Activated gamma-delta T cell treated with Interleukin-2 at 50 U/mL for 16 hours (primary cell): ENCODE measurements around the gene ZNRF3.

ENCODE experiments used
- DNase-seq: peaks from one replicate; pipeline ENCODE4 v3.0.0-alpha.2; 2020

The ZNRF3 gene

GRCh38 chr22:29043906-29044575, 160.7 kb downstream of the ZNRF3 start:
- DNase-seq, result no peak

DNA sequence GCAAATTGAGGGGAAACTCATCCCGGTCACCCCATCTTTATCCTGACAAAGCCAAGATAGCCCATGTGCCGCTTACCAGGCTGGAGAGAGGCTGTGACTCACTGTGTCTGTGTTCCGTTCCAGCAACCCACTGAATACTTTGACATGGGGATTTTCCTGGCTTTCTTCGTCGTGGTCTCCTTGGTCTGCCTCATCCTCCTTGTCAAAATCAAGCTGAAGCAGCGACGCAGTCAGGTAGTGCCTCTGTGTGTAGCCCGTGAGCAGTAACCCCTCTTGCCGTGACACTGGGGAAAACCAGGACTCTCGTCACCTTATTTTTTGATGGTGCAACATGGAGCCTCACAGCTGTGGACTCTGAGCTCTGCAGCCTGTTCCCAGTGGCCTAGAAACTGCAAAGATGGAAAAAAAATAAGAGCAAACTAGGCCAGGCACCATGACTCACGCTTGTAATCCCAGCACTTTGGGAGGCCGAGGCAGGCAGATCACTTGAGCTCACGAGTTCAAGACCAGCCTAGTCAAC, 161.3 kb downstream of the ZNRF3 start:
- DNase-seq, result no peak

- no peak for DNase-seq
These were observed 165.7 kb downstream of the ZNRF3 start for GRCh38 chr22:29048822-29049654.

DNA sequence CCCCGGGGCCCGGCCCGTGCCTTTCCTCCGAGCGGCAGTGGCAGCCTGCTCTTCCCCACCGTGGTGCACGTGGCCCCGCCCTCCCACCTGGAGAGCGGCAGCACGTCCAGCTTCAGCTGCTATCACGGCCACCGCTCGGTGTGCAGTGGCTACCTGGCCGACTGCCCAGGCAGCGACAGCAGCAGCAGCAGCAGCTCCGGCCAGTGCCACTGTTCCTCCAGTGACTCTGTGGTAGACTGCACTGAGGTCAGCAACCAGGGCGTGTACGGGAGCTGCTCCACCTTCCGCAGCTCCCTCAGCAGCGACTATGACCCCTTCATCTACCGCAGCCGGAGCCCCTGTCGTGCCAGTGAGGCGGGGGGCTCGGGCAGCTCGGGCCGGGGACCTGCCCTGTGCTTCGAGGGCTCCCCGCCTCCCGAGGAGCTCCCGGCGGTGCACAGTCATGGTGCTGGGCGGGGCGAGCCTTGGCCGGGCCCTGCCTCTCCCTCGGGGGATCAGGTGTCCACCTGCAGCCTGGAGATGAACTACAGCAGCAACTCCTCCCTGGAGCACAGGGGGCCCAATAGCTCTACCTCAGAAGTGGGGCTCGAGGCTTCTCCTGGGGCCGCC, 166.4 kb downstream of the ZNRF3 start:
- DNase-seq, result no peak

GRCh38 chr22:29050457-29050856, 167.1 kb downstream of the ZNRF3 start:
- DNase-seq, result no peak

GRCh38 chr22:29053048-29053702, 169.8 kb downstream of the ZNRF3 start:
- no peak for DNase-seq

DNA sequence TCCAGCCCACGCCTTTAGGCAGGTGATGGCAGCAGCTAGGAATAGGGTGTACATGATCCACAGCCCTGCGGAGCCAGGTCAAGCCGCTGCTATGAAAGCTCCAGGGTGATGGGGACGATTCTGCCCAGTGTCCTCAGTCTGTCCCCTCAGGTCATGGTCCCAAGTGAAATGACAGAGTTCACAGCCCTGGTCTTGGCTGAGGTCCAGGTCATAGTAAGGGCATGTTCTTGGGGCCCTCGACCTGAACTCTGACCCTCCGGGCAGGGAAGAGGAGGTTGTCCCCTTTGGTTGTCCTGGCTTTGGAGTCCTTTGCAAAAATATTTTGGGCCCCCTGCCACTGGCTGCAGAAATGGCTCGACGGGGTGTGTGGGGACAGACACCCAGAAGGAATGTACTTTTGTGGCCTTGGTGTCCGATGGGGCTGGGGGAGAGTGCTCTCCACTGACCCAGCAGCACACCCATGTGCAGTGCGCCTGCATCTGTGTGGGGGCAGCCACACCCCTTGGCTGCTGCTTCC, 170.9 kb downstream of the ZNRF3 start:
- DNase-seq, result no peak

DNA sequence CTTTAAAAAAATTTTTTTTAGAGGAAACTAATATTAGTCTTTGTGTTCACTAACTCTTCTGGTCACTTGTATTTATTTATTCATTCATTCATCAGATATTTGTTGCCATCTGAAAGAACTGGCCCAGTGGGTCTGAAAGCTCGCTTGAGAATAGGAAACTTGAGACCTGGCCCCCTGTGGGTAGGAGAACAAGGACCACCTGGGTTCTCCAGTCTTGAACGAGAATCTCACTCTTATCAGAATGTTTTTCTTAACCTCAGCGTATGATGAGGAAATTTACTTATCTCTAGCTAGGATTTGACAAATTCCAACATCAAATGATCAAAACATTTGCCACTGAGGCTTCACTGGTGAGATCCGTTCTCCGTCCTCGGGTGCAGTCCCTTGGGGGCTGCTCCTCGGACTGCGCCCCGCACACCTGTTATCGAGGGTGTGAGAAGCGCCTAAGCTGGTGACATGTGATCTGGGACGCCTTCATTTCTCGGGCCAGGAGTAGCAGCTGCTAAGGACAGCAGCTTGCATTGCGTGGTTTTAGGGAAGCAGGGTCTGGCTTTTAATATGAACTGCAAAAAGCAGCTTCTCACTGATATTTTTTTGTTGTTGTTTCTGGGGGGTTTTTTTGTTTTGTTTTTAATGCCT, 171.9 kb downstream of the ZNRF3 start:
- no peak for DNase-seq

GRCh38 chr22:29056472-29056871, 173.1 kb downstream of the ZNRF3 start:
- DNase-seq, result no peak

DNA sequence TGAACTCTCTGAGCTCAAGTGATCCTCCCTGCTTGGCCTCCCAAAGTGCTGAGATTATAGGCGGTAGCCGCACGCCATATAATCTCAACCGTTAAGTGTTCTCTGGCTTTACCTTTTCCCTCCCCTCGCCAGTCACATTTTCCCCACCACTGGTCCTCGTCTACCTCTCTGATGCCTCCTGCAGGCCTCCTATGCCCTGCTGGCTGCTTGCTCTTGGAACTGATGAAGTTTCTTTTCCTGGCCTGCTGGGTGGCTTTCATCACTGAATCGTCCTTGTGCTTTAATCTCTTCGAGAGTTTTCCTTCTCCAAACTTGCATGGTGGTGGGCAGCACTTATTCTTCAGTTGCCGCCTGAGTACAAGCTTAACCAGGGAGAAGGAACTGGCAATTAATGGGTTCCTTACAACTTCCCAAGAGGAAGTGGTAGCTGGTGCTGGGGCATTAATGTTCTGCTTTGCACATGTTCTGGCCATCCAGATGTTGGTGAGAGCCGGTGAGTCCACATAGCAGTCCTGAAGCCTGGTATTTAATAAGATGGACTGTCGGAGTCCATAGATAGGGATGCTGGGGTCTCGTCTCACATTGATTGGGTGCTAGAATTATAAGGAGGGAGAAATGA, 177.0 kb downstream of the ZNRF3 start:
- DNase-seq, result no peak

DNA sequence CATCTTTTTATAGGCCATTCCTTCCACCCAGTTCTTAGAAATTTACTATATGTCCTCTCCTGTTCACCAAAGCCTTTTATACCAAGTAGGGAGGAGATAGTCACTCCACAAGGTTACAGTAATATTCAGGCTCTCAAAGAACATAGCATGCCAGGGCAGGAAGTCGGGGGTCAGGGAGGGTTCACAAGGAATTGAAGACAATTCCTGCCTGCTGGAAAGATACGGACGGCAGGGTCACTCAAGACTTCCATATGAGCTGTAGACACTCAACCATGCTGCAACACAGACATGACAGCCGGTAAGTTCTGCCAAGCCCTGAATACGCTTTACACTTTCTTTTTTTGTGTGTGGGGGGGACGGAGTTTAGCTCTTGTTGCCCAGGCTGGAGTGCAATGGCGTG, 177.6 kb downstream of the ZNRF3 start:
- DNase-seq, result no peak

GRCh38 chr22:29061773-29062172, 178.4 kb downstream of the ZNRF3 start, which contains the start of gene C22orf31:
Gene C22orf31, minus strand, starts transcription at chr22:29061831. Its CDS starts 39 bp downstream, at chr22:29061792.
- DNase-seq, result no peak

DNA sequence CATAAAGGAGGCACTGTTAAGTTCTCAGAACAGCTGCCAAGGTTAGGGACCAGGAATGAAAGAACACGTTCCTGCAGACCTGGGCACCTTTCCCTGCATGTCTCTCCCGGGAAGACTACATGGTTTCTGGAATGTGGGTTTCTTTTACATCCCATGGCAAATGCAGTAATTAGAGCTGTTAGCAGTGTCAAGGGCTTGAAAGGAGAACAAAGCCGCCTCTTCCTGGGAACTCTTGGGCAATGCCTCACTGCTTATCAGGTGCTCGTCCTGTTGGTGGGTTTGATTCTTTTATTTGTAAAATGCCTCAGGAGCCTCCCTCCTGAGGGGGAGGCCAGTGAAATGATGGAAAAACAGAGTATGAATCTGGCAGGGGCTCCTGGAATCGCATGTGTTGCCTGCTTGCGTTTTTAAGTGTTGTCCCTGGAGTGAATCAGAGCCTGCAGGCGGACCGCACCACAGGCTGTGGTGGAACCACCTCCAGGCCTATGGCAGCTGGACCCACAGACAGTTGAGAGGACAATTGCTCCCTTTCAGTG, 179.0 kb downstream of the ZNRF3 start:
- no peak for DNase-seq

GRCh38 chr22:29065468-29066190, 182.3 kb downstream of the ZNRF3 start:
- no peak for DNase-seq

DNA sequence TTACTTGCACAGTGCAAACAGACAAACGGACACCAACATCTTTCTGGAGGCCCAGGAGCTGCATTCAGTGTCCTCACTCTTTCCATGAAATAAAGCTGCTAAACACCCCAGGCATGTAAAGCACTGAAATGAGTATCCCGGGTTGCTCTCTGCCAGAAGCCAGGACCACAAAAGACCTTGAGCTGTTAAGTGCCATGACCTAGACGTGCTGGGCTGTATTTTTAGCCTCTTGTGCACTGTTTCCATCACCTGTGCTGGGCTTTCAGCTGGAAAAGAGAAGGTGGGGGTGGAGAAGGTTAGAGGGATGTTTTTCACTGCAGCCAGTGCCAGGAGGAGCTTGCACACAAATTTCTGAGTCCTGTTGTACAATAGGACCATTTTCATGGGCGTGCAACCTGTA, 186.1 kb downstream of the ZNRF3 start:
- no peak for DNase-seq

DNA sequence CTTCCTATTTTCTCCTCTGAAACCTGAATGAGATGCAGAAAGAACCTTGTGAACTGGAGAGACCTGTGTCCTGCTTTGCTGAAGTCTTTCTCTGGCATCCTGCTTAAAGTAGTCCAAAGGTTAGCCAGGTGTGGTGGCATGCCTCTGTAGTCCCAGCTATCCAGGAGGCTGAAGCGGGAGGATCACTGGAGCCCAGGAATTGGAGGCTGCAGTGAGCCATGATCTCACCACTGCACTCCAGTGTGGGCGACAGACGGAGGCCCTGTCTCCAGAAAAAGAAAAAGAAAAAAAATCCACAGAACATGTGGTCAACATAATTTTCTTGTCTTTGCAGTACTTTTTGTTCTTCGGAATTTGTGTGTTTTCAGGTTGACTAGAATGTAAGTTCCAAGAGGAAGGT, 187.1 kb downstream of the ZNRF3 start:
- DNase-seq, result no peak

DNA sequence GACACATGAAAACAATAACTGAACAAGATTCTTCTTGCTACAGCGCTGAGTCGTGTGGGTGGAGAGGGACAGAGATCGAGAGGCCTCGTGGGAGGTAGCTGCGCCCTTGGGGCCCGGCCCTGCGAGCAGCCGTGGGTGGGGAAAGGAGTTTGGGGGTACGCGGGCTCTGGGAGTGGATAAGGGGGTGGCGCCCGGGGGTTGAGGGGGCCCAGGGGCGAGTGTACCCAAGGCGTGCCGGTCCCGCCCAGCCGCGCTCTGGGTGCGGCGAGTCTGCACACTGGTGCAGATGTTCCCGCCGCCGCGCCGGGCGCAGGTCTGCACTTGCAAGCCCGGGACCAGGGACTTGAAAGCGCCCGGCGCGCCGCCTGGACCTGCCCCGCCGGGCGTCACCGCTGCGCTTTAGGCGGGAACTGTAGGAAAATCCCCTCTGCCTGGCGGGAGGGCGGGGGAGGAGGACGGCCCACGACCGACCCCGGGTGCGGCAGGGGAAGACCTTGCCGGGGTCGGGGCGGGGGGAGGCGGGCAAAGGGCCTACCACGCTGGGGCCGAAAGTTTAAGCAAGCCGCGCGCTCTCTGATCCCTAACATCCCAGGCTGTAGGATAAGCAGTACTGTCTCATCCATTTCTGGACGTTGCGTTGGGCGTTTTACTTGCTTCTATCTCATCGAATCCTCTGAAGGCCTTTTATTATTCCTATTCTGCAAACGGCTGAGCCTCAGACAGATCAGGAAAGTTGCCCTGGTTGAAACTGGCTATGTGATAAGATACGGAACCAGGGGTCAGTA, 188.1 kb downstream of the ZNRF3 start:
- peak; percentile 16 for DNase-seq

DNA sequence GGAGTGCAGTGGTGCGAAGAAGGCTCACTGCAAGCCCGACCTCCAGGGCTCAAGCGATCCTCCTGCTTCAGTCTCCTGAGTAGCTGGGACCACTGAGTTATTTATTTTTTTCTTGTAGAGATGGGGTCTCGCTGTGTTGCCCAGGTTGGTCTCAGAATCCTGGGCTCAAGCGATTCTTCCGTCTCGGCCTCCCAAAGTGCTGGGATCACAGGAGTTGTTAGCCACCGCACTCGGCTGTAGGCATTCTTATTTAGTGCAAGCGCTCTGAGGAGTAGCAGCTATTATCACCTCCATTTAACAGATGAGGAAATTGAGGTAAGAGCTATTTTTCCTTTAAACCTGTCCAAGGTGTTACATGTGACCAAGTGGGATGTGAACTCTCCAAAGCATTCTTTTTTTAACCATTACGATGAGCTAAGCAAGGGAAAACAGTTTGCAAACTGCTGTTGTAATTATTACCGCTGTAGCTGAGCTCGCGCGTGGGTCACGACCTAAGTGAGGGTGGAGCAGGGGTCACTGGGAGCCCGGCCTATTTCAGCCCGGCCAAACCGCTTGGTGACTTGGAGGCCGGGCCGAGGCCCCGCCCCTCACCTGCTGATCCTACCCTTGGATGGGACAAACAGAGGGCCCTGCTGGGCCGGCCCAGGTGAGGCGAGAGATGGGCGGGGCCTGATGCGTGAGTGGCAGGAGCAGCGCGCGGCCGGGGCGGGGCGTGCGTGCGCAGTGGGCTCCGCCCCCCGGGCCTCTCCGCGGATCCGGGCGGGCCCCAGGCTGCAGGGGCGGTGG, 189.0 kb downstream of the ZNRF3 start:
- DNase-seq, result peak; percentile 71

DNA sequence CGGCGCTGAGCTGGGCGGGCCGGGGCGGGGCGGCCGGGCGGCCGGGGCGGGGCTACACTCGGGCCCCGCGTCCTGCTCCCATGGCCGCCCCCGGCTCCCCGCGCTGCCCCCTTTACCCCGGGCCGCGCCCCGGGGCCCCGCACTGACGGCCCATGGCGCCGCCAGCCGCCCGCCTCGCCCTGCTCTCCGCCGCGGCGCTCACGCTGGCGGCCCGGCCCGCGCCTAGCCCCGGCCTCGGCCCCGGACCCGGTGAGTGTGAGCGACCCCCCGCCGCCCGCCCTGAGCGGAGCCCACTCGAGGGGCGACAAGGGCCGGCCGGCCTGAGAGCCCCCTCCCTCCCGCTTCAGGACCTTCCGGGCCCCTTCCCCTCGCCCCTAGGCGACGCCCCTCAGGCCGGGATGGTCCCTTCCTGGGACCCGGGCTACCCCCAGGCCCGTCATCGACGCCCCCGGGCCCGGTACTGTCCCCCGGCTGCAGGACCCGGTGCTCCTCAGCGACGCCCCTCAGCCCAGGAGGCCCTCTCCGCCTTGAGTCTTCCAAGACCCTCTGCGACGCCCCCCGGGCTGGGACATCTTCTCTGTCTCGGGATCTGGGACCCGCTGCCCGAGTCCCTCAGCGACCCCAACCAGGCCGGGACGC, 189.7 kb downstream of the ZNRF3 start, which contains the start of gene KREMEN1:
KREMEN1 (plus strand) TSS at position 57 of the 639 bp plus-strand sequence; CDS start at position 153, 96 bp downstream.
- no peak for DNase-seq
